ENCODE data around the gene SPOCK1.

SPOCK1 gene

DNA sequence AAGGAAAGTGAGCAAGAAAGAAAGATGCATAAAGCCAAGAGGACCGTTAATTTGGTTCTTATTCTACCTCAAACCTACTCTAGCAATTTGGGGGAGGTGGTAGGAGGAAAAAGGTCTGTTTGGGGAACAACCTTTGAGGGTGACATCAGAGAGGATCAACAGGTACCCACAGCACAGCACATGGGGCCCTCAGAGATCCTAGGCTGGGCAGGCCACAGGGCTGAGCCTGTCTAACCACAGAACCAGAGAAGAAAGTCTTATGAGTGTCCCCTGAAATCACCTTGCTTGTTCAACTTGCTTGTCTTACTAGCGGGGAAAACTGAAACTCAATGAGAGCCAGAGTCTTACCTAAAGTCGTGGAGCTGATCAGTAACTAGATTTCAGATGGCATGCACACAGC lies 385.2 kb downstream of the SPOCK1 start:
- TF ChIP-seq, protein P1, sequence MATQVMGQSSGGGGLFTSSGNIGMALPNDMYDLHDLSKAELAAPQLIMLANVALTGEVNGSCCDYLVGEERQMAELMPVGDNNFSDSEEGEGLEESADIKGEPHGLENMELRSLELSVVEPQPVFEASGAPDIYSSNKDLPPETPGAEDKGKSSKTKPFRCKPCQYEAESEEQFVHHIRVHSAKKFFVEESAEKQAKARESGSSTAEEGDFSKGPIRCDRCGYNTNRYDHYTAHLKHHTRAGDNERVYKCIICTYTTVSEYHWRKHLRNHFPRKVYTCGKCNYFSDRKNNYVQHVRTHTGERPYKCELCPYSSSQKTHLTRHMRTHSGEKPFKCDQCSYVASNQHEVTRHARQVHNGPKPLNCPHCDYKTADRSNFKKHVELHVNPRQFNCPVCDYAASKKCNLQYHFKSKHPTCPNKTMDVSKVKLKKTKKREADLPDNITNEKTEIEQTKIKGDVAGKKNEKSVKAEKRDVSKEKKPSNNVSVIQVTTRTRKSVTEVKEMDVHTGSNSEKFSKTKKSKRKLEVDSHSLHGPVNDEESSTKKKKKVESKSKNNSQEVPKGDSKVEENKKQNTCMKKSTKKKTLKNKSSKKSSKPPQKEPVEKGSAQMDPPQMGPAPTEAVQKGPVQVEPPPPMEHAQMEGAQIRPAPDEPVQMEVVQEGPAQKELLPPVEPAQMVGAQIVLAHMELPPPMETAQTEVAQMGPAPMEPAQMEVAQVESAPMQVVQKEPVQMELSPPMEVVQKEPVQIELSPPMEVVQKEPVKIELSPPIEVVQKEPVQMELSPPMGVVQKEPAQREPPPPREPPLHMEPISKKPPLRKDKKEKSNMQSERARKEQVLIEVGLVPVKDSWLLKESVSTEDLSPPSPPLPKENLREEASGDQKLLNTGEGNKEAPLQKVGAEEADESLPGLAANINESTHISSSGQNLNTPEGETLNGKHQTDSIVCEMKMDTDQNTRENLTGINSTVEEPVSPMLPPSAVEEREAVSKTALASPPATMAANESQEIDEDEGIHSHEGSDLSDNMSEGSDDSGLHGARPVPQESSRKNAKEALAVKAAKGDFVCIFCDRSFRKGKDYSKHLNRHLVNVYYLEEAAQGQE (IDR thresholded peaks at IDR 0.05; ENCODE audit: insufficient read depth in 1 of 2, low read depth in 2 of 2, low read length in 2 of 2): no peak
- TF ChIP-seq SIN3A (IDR thresholded peaks at IDR 0.05; ENCODE audit: borderline replicate concordance, insufficient read depth, low read length): no peak
- TF ChIP-seq TAF1 (IDR thresholded peaks at IDR 0.05; ENCODE audit: borderline replicate concordance, insufficient read depth, low read length): no peak
- no peak for TF ChIP-seq FOXP2 (optimal IDR thresholded peaks at IDR 0.05; ENCODE audit: borderline replicate concordance, extremely low read depth, extremely low read length, insufficient read depth)
- no peak for TF ChIP-seq POLR2AphosphoS5 (IDR thresholded peaks at IDR 0.05; ENCODE audit: low read depth, low read length)

DNA sequence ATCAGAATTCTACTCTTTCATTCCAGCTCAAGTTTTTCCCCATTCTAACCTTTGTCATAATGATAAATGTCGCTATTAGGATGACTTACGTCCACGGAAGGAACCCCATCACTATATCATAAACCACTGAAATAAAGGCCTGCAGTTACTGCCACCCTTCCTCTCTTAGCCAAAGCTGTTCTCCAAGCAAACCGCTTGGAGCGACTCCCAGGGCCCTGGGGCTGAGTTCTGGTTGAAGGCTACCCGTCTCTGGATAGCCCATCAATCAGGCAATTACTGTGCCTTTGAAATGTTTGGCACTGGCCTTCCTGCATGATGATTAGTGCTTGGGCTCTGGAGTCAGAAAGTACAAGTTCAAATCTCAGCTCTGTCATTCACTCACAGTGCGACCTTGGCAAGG lies 386.0 kb downstream of the SPOCK1 start:
- TF ChIP-seq, protein P1 (IDR thresholded peaks at IDR 0.05; ENCODE audit: insufficient read depth in 1 of 2, low read depth in 2 of 2, low read length in 2 of 2): no peak
- TF ChIP-seq TAF1 (IDR thresholded peaks at IDR 0.05; ENCODE audit: borderline replicate concordance, insufficient read depth, low read length) (no peak), POLR2AphosphoS5 (IDR thresholded peaks at IDR 0.05; ENCODE audit: low read depth, low read length) (no peak), SIN3A (IDR thresholded peaks at IDR 0.05; ENCODE audit: borderline replicate concordance, insufficient read depth, low read length) (no peak), FOXP2 (optimal IDR thresholded peaks at IDR 0.05; ENCODE audit: borderline replicate concordance, extremely low read depth, extremely low read length, insufficient read depth) (no peak)

DNA sequence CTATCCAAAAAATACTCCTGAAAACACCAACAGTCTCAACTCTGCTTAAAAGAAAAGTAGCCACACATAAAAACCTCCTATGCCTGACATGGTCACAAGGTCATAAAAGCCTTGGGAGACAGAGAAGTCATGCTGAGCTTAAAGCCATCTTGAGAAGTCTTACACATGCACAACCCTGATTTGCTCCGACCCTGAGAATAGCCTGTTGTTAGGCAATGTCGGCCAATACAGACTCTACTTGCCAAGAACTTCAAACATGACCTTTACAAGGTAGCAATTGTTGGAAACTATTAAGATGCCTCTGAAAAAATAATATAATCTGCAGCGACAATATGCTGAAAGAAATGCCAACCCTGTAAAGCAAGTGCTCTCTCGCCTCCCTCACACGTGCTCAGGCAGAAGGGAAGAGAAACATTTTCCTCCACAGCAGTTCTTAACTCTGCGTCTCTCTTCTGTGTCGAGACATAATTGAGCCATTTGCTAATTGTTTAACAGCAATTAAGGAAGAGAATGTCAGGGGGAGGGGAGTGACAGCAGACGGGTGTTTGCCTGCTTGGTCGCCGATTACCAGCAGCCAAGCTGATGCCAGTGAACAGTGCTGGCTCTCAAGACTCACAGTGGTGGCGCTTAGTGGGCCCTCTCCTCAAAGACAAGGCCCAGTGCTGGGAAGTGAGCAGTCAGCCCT lies 393.6 kb downstream of the SPOCK1 start:
- no peak for TF ChIP-seq TAF1 (IDR thresholded peaks at IDR 0.05; ENCODE audit: borderline replicate concordance, insufficient read depth, low read length)
- TF ChIP-seq SIN3A (IDR thresholded peaks at IDR 0.05; ENCODE audit: borderline replicate concordance, insufficient read depth, low read length): no peak
- TF ChIP-seq, protein P1 (IDR thresholded peaks at IDR 0.05; ENCODE audit: insufficient read depth in 1 of 2, low read depth in 2 of 2, low read length in 2 of 2): no peak
- TF ChIP-seq FOXP2 (optimal IDR thresholded peaks at IDR 0.05; ENCODE audit: borderline replicate concordance, extremely low read depth, extremely low read length, insufficient read depth): no peak
- no peak for TF ChIP-seq POLR2AphosphoS5 (IDR thresholded peaks at IDR 0.05; ENCODE audit: low read depth, low read length)

DNA sequence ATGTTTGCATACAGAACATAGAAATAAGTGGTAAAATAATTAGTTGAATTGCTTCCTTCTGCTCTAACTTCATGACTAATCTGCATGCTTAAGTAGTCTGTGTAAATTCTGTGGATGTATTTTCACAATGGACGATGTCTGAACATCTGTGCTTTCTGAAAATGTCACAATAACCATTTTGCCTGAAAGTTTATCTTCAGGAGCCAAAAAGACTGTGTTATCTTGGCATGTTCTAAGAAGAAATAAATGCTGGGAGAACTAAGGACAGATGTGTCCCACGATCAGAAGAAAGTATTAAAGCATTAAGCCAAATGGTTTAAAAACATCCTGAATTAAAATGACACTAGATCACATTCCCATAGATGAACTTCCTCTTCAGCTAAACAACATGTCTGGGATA lies 397.6 kb downstream of the SPOCK1 start:
- TF ChIP-seq SIN3A (IDR thresholded peaks at IDR 0.05; ENCODE audit: borderline replicate concordance, insufficient read depth, low read length) (no peak), FOXP2 (optimal IDR thresholded peaks at IDR 0.05; ENCODE audit: borderline replicate concordance, extremely low read depth, extremely low read length, insufficient read depth) (no peak), TAF1 (IDR thresholded peaks at IDR 0.05; ENCODE audit: borderline replicate concordance, insufficient read depth, low read length) (no peak), POLR2AphosphoS5 (IDR thresholded peaks at IDR 0.05; ENCODE audit: low read depth, low read length) (no peak)
- TF ChIP-seq, protein P1 (IDR thresholded peaks at IDR 0.05; ENCODE audit: insufficient read depth in 1 of 2, low read depth in 2 of 2, low read length in 2 of 2): no peak
